HG03354 (cell line): ENCODE data around the gene FEZF2.

Experiments used
- ATAC-seq: cut with Tn5 transposase; IDR thresholded peaks from one replicate; pipeline ENCODE4 v1.9.1; 2021; ENCODE audit warnings: mild to moderate bottlenecking; ENCODE audit not compliant: unreplicated experiment, poor library complexity, severe bottlenecking

The FEZF2 gene

GRCh38 chr3:62374341-62375218 is 1.2 kb upstream of the FEZF2 start:
- ATAC-seq: no peak

- no peak for ATAC-seq
Observed at GRCh38 chr3:62373714-62374333, 474 bp upstream of the FEZF2 start.

GRCh38 chr3:62372621-62373041 is 719 bp downstream of the FEZF2 start:
- ATAC-seq: no peak

GRCh38 chr3:62371720-62372591 is 1.4 kb downstream of the FEZF2 start:
- no peak for ATAC-seq

- no peak for ATAC-seq
Observed at GRCh38 chr3:62370858-62371719, 2.3 kb downstream of the FEZF2 start.

GRCh38 chr3:62370112-62370857 is 3.1 kb downstream of the FEZF2 start:
- no peak for ATAC-seq

- no peak for ATAC-seq
Observed at GRCh38 chr3:62369476-62369743, 3.9 kb downstream of the FEZF2 start.

- no peak for ATAC-seq
Observed at GRCh38 chr3:62368705-62369475, 4.5 kb downstream of the FEZF2 start.

GRCh38 chr3:62368290-62368704 is 5.1 kb downstream of the FEZF2 start:
- no peak for ATAC-seq

- ATAC-seq: no peak
Observed at GRCh38 chr3:62367763-62368195, 5.6 kb downstream of the FEZF2 start.

GRCh38 chr3:62366126-62366484 is 7.2 kb downstream of the FEZF2 start:
- ATAC-seq: no peak

GRCh38 chr3:62365391-62366125 is 7.8 kb downstream of the FEZF2 start:
- ATAC-seq: no peak

- ATAC-seq: no peak
Observed at GRCh38 chr3:62364191-62364590, 9.2 kb downstream of the FEZF2 start.

- ATAC-seq: no peak
Observed at GRCh38 chr3:62363275-62363674, 10.1 kb downstream of the FEZF2 start.

GRCh38 chr3:62361824-62362223 is 11.5 kb downstream of the FEZF2 start:
- ATAC-seq: peak; percentile 63

- peak; percentile 98 for ATAC-seq
Observed at GRCh38 chr3:62361261-62361660, 12.1 kb downstream of the FEZF2 start.

GRCh38 chr3:62359531-62359930 is 13.8 kb downstream of the FEZF2 start:
- ATAC-seq: no peak

GRCh38 chr3:62356356-62356755 is 17.0 kb downstream of the FEZF2 start:
- ATAC-seq: no peak
